Panc1 (cell line): Measurements from ENCODE around the gene HCN4.

Experiments
- CTCF ChIP-seq: fragments of 450-650 bp; IDR thresholded peaks from 2 replicates; pipeline ENCODE4 v1.5.1; 2017; ENCODE audit warnings: mild to moderate bottlenecking
- SIN3A ChIP-seq: IDR thresholded peaks from 2 replicates; pipeline ENCODE4 v1.6.1; 2012; ENCODE audit warnings: low read depth, mild to moderate bottlenecking, low read length, moderate library complexity, borderline replicate concordance; ENCODE audit not compliant: insufficient read depth
- TF ChIP-seq, protein P1 (sequence below), 2 experiments: IDR thresholded peaks; 2 replicates each; pipeline ENCODE4 v1.6.1; 2011 to 2012; ENCODE audit warnings: low read depth in 2 of 2, control low read depth in 1 of 2, low read length in 1 of 2, mild to moderate bottlenecking in 1 of 2, moderate library complexity in 1 of 2; ENCODE audit not compliant: insufficient read depth in 1 of 2

- peak; percentile 59; the same call in 1 of the 2 replicates for TF ChIP-seq CTCF
- no peak for TF ChIP-seq SIN3A
- TF ChIP-seq, protein P1, sequence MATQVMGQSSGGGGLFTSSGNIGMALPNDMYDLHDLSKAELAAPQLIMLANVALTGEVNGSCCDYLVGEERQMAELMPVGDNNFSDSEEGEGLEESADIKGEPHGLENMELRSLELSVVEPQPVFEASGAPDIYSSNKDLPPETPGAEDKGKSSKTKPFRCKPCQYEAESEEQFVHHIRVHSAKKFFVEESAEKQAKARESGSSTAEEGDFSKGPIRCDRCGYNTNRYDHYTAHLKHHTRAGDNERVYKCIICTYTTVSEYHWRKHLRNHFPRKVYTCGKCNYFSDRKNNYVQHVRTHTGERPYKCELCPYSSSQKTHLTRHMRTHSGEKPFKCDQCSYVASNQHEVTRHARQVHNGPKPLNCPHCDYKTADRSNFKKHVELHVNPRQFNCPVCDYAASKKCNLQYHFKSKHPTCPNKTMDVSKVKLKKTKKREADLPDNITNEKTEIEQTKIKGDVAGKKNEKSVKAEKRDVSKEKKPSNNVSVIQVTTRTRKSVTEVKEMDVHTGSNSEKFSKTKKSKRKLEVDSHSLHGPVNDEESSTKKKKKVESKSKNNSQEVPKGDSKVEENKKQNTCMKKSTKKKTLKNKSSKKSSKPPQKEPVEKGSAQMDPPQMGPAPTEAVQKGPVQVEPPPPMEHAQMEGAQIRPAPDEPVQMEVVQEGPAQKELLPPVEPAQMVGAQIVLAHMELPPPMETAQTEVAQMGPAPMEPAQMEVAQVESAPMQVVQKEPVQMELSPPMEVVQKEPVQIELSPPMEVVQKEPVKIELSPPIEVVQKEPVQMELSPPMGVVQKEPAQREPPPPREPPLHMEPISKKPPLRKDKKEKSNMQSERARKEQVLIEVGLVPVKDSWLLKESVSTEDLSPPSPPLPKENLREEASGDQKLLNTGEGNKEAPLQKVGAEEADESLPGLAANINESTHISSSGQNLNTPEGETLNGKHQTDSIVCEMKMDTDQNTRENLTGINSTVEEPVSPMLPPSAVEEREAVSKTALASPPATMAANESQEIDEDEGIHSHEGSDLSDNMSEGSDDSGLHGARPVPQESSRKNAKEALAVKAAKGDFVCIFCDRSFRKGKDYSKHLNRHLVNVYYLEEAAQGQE (IDR thresholded peaks at IDR 0.05; ENCODE audit: insufficient read depth in 1 of 2, low read depth in 2 of 2, low read length in 1 of 2): no peak
Observed at GRCh38 chr15:73284090-73284716, 84.6 kb downstream of the HCN4 start.
